Measurements from ENCODE around the gene ASPM.

GRCh38 chr1:197101978-197102377 is 44.5 kb downstream of the ASPM start:
- TF ChIP-seq REST (IDR thresholded peaks at IDR 0.05; ENCODE audit: borderline replicate concordance): no peak
- TF ChIP-seq REST (CRISPR knock-in tag; IDR thresholded peaks at IDR 0.05; ENCODE audit: low read depth): no peak
- TF ChIP-seq ZNF395 (CRISPR knock-in tag; IDR thresholded peaks at IDR 0.05): no peak
- TF ChIP-seq SMARCE1 (IDR thresholded peaks at IDR 0.05): no peak
- TF ChIP-seq IRF1 (CRISPR knock-in tag; IDR thresholded peaks at IDR 0.05; ENCODE audit: borderline replicate concordance): no peak
- no peak for TF ChIP-seq CBX2 (IDR thresholded peaks at IDR 0.05; ENCODE audit: insufficient read depth, low read length, poor library complexity, severe bottlenecking)
- no peak for TF ChIP-seq USF2 (CRISPR knock-in tag; IDR thresholded peaks at IDR 0.05)
- TF ChIP-seq ZNF766 (CRISPR knock-in tag; conservative IDR thresholded peaks at IDR 0.05): no peak
- TF ChIP-seq CTCF (IDR thresholded peaks at IDR 0.05 in 2 of 3, conservative IDR thresholded peaks at IDR 0.05 in 1 of 3; ENCODE audit: insufficient read depth in 2 of 3, low read depth in 1 of 3, low read length in 3 of 3): no peak
- no peak for TF ChIP-seq LCOR (CRISPR knock-in tag; IDR thresholded peaks at IDR 0.05)
- no peak for TF ChIP-seq MECOM (CRISPR knock-in tag; IDR thresholded peaks at IDR 0.05)
- TF ChIP-seq ARHGAP35 (IDR thresholded peaks at IDR 0.05; ENCODE audit: partially characterized antibody): no peak
